ENCODE data around the gene NEDD4L.
A peak's percentile ranks its signal among the peaks of the same experiment; 100 is the strongest.
"Not testable (repeated sequence)": the region's sequence is repeated elsewhere in the genome, so short reads cannot be mapped to it uniquely, and the experiment has no call there.

NEDD4L gene

GRCh38 chr18:58043491-58044369 is at the start of gene NEDD4L:
Gene NEDD4L, plus strand, starts transcription at chr18:58044226. Its CDS starts 435 bp downstream, at chr18:58044661.
- H3K4me1 Mint-ChIP-seq (ENCODE audit: low read depth): peaks cover 27% of the 10 kb centered on the region
- H3K9me3 Mint-ChIP-seq: no peaks in the 10 kb centered on the region
- H3K36me3 Mint-ChIP-seq (ENCODE audit: low read depth): peaks cover 4% of the 10 kb centered on the region
- DNase-seq: peak; percentile 82
- peak within 1 kb of the TSS; percentile 79 for H3K27ac Mint-ChIP-seq
- peaks cover 30% of the 10 kb centered on the region for H3K27me3 Mint-ChIP-seq
- peak within 1 kb of the TSS; percentile 87 for H3K4me3 Mint-ChIP-seq

- H3K27me3 Mint-ChIP-seq: peaks cover 17% of the 10 kb centered on the region
- no peaks in the 10 kb centered on the region for H3K9me3 Mint-ChIP-seq
- H3K4me1 Mint-ChIP-seq (ENCODE audit: low read depth): peaks cover 1% of the 10 kb centered on the region
Observed at GRCh38 chr18:57995331-57995730, 48.7 kb upstream of the NEDD4L start.

GRCh38 chr18:57996894-57997293 is 47.1 kb upstream of the NEDD4L start:
- not testable (repeated sequence) for H3K4me3 Mint-ChIP-seq; H3K36me3 Mint-ChIP-seq (ENCODE audit: low read depth); H3K9me3 Mint-ChIP-seq; H3K27ac Mint-ChIP-seq; H3K4me1 Mint-ChIP-seq (ENCODE audit: low read depth); DNase-seq
- H3K27me3 Mint-ChIP-seq: peaks cover 15% of the 10 kb centered on the region

More at GRCh38 chr18:57995331-57995730, 48.7 kb upstream of the NEDD4L start:
- no peak for DNase-seq
- Mint-ChIP-seq H3K4me3 (no peak overlapping the region), H3K36me3 (ENCODE audit: low read depth) (no peaks in the 10 kb centered on the region), H3K27ac (no peak overlapping the region)

GRCh38 chr18:57997820-57998219 is 46.2 kb upstream of the NEDD4L start:
- H3K4me3 Mint-ChIP-seq: no peak overlapping the region
- DNase-seq: no peak
- H3K9me3 Mint-ChIP-seq: no peaks in the 10 kb centered on the region
- H3K27me3 Mint-ChIP-seq: peaks cover 23% of the 10 kb centered on the region
- no peak overlapping the region for H3K27ac Mint-ChIP-seq
- peaks cover 1% of the 10 kb centered on the region for H3K4me1 Mint-ChIP-seq (ENCODE audit: low read depth)
- H3K36me3 Mint-ChIP-seq (ENCODE audit: low read depth): no peaks in the 10 kb centered on the region

GRCh38 chr18:57998461-57998860 is 45.6 kb upstream of the NEDD4L start:
- Mint-ChIP-seq H3K4me1 (ENCODE audit: low read depth) (peaks cover 1% of the 10 kb centered on the region), H3K9me3 (no peaks in the 10 kb centered on the region), H3K4me3 (no peak overlapping the region), H3K36me3 (ENCODE audit: low read depth) (no peaks in the 10 kb centered on the region), H3K27ac (no peak overlapping the region), H3K27me3 (peaks cover 26% of the 10 kb centered on the region)
- DNase-seq: no peak

- no peak overlapping the region for H3K27ac Mint-ChIP-seq
- no peaks in the 10 kb centered on the region for H3K36me3 Mint-ChIP-seq (ENCODE audit: low read depth)
- H3K4me3 Mint-ChIP-seq: no peak overlapping the region
- H3K4me1 Mint-ChIP-seq (ENCODE audit: low read depth): peaks cover 3% of the 10 kb centered on the region
- peaks cover 33% of the 10 kb centered on the region for H3K27me3 Mint-ChIP-seq
- no peak for DNase-seq
- H3K9me3 Mint-ChIP-seq: no peaks in the 10 kb centered on the region
Observed at GRCh38 chr18:58004317-58004716, 39.7 kb upstream of the NEDD4L start.

- no peak overlapping the region for H3K4me3 Mint-ChIP-seq
- DNase-seq: no peak
- H3K9me3 Mint-ChIP-seq: no peaks in the 10 kb centered on the region
- peaks cover 33% of the 10 kb centered on the region for H3K27me3 Mint-ChIP-seq
- peaks cover 3% of the 10 kb centered on the region for H3K4me1 Mint-ChIP-seq (ENCODE audit: low read depth)
- H3K36me3 Mint-ChIP-seq (ENCODE audit: low read depth): no peaks in the 10 kb centered on the region
- no peak overlapping the region for H3K27ac Mint-ChIP-seq
Observed at GRCh38 chr18:58005011-58005410, 39.0 kb upstream of the NEDD4L start.

GRCh38 chr18:58005885-58006523 is 38.0 kb upstream of the NEDD4L start:
- H3K27me3 Mint-ChIP-seq: peaks cover 34% of the 10 kb centered on the region
- DNase-seq: no peak
- no peak overlapping the region for H3K27ac Mint-ChIP-seq
- H3K36me3 Mint-ChIP-seq (ENCODE audit: low read depth): no peaks in the 10 kb centered on the region
- peaks cover 3% of the 10 kb centered on the region for H3K4me1 Mint-ChIP-seq (ENCODE audit: low read depth)
- no peak overlapping the region for H3K4me3 Mint-ChIP-seq
- H3K9me3 Mint-ChIP-seq: no peaks in the 10 kb centered on the region

- peaks cover 22% of the 10 kb centered on the region for H3K27me3 Mint-ChIP-seq
- H3K4me3 Mint-ChIP-seq: no peak overlapping the region
- no peaks in the 10 kb centered on the region for H3K36me3 Mint-ChIP-seq (ENCODE audit: low read depth)
- H3K4me1 Mint-ChIP-seq (ENCODE audit: low read depth): peaks cover 3% of the 10 kb centered on the region
- no peak for DNase-seq
- no peaks in the 10 kb centered on the region for H3K9me3 Mint-ChIP-seq
- no peak overlapping the region for H3K27ac Mint-ChIP-seq
Observed at GRCh38 chr18:58009166-58009565, 34.9 kb upstream of the NEDD4L start.

GRCh38 chr18:58010265-58010664 is 33.8 kb upstream of the NEDD4L start:
- Mint-ChIP-seq H3K27me3 (peaks cover 22% of the 10 kb centered on the region), H3K27ac (no peak overlapping the region), H3K36me3 (ENCODE audit: low read depth) (no peaks in the 10 kb centered on the region), H3K4me1 (ENCODE audit: low read depth) (peaks cover 3% of the 10 kb centered on the region), H3K9me3 (no peaks in the 10 kb centered on the region), H3K4me3 (no peak overlapping the region)
- no peak for DNase-seq

GRCh38 chr18:58012356-58012755 is 31.7 kb upstream of the NEDD4L start:
- DNase-seq: no peak
- H3K9me3 Mint-ChIP-seq: peaks cover 6% of the 10 kb centered on the region
- H3K4me3 Mint-ChIP-seq: no peak overlapping the region
- H3K27ac Mint-ChIP-seq: no peak overlapping the region
- no peaks in the 10 kb centered on the region for H3K4me1 Mint-ChIP-seq (ENCODE audit: low read depth)
- H3K36me3 Mint-ChIP-seq (ENCODE audit: low read depth): no peaks in the 10 kb centered on the region
- peaks cover 21% of the 10 kb centered on the region for H3K27me3 Mint-ChIP-seq

GRCh38 chr18:58013241-58014211 is 30.5 kb upstream of the NEDD4L start:
- Mint-ChIP-seq H3K27me3 (peaks cover 14% of the 10 kb centered on the region), H3K4me3 (no peak overlapping the region), H3K36me3 (ENCODE audit: low read depth) (no peaks in the 10 kb centered on the region), H3K27ac (no peak overlapping the region), H3K4me1 (ENCODE audit: low read depth) (no peaks in the 10 kb centered on the region), H3K9me3 (peaks cover 6% of the 10 kb centered on the region)
- DNase-seq: no peak

GRCh38 chr18:58015065-58015780 is 28.8 kb upstream of the NEDD4L start:
- no peaks in the 10 kb centered on the region for H3K4me1 Mint-ChIP-seq (ENCODE audit: low read depth)
- H3K36me3 Mint-ChIP-seq (ENCODE audit: low read depth): no peaks in the 10 kb centered on the region
- DNase-seq: no peak
- H3K27ac Mint-ChIP-seq: no peak overlapping the region
- H3K9me3 Mint-ChIP-seq: peaks cover 6% of the 10 kb centered on the region
- H3K27me3 Mint-ChIP-seq: peaks cover 14% of the 10 kb centered on the region
- no peak overlapping the region for H3K4me3 Mint-ChIP-seq

- Mint-ChIP-seq H3K36me3 (ENCODE audit: low read depth) (no peaks in the 10 kb centered on the region), H3K4me1 (ENCODE audit: low read depth) (no peaks in the 10 kb centered on the region), H3K4me3 (no peak overlapping the region), H3K27me3 (peaks cover 15% of the 10 kb centered on the region), H3K27ac (no peak overlapping the region), H3K9me3 (peaks cover 6% of the 10 kb centered on the region)
- DNase-seq: no peak
Observed at GRCh38 chr18:58017267-58017666, 26.8 kb upstream of the NEDD4L start.
